Gastrocnemius medialis (tissue), 4 donors: ENCODE data around the gene LSM11. TPM values are rescaled to one million over a fixed set of nuclear protein-coding genes. Genes with fewer than 3 reads are reported as not detected.

ENCODE experiments used
- ATAC-seq, 2 donors: fragments of 150-250 bp; one replicate each; pipeline ENCODE4 v1.9.1; 2016
- DNase-seq, 2 donors: peaks; one replicate each; pipeline ENCODE4 v3.0.0-alpha.2; 2019
- H3K27ac ChIP-seq, 4 donors: fragments of 200-600 bp; sonication (generic); 1 replicate in 1 of 4; 2 replicates in 3 of 4; pipeline ENCODE4 v1.5.1; 2016 to 2018; ENCODE audit warnings: mild to moderate bottlenecking in 2 of 4, moderate library complexity in 1 of 4
- H3K27me3 ChIP-seq, 3 donors: fragments of 200-600 bp; sonication (generic) in 2 of 3; 1 replicate in 1 of 3; 2 replicates in 2 of 3; pipeline versions ENCODE4 v1.5.1 to v1.6.0; 2016 to 2019; ENCODE audit warnings: mild to moderate bottlenecking in 1 of 3, moderate library complexity in 1 of 3
- H3K36me3 ChIP-seq, 2 donors: fragments of 200-600 bp; sonication (generic) in 1 of 2; one replicate each; pipeline ENCODE4 v1.5.1; 2017 to 2018
- H3K4me1 ChIP-seq, 2 donors: fragments of 200-600 bp; sonication (generic) in 1 of 2; one replicate each; pipeline ENCODE4 v1.5.1; 2016 to 2017; ENCODE audit warnings: mild to moderate bottlenecking in 2 of 2
- H3K4me3 ChIP-seq, 4 donors: fragments of 200-600 bp; sonication (generic) in 3 of 4; 1 replicate in 1 of 4; 2 replicates in 3 of 4; pipeline ENCODE4 v1.5.1; 2016 to 2019; ENCODE audit warnings: mild to moderate bottlenecking in 2 of 4
- H3K9me3 ChIP-seq, 3 donors: fragments of 200-600 bp; sonication (generic) in 2 of 3; 1 replicate in 1 of 3; 2 replicates in 2 of 3; pipeline ENCODE4 v1.5.1; 2016 to 2019
- POLR2A ChIP-seq, 2 donors: fragments of 450-650 bp; IDR thresholded peaks; one replicate each; pipeline ENCODE4 v1.6.1; 2017; ENCODE audit warnings: antibody characterized with exemption in 2 of 2, mild to moderate bottlenecking in 2 of 2, moderate library complexity in 2 of 2
- in situ Hi-C, 4 donors: fragments of 200-750 bp; cut with MboI; loops; one replicate each; pipeline versions ENCODE4 v1.15.0 to v1.8.0; 2017; ENCODE audit warnings: low sequenced_read_pairs in 4 of 4
- intact Hi-C: fragments of 100-400 bp; cut with DNase I; formaldehyde crosslinking; loops from one replicate; pipeline ENCODE4 v1.15.1; 2023; ENCODE audit warnings: low total_unique reads
- total RNA-seq, 4 donors: library from RNA; depleted of rRNA; stranded (reverse); fragments of >200 nt; gene quantifications; one replicate each; pipeline versions ENCODE4 v1.1.0 to v1.2.3, GENCODE V29; 2016
- TF ChIP-seq, protein P1 (sequence below), 5 experiments: fragments of 450-650 bp in 3 of 5; fragments of 200-600 bp in 2 of 5; sonication (generic) in 2 of 5; IDR thresholded peaks in 4 of 5; conservative IDR thresholded peaks in 1 of 5; 1 replicate in 4 of 5; 2 replicates in 1 of 5; pipeline ENCODE4 v1.5.1; 2016 to 2019; ENCODE audit warnings: antibody characterized with exemption in 5 of 5, mild to moderate bottlenecking in 3 of 5, moderate library complexity in 3 of 5

The LSM11 gene
- total RNA-seq, 4 donors from 2014 or later, result 0.95 to 1.9 (median 1.2) TPM

DNA sequence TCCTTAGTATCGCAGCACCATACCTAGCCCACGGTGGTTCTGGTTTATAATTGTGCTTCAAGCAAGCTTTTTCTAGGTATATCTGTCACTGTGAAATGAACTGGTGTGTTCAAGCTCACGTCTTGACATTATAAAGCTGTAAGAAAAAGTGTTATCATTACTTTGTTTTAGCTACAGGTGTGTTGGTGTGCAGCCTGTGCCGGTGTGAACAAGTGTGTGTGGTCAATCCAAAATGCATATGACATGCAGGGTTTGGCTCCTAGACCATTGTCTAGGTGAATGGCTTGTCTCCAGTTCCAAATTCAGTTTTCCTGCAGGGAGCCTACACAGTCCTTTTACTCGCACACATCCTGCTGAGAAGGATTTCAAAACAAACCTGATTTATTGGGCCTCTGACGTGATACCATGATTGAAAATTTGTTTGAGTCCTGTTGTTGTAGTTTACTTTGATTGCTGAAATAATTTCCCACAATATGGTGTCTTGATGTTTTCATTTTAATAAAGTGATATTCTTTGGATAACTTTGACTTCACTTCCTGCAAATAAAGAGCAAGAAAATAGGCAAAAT, 3.7 kb downstream of the LSM11 start:
- DNase-seq (no peak), ATAC-seq (no peak)
- Histone ChIP-seq H3K27me3 (no peaks in the 10 kb centered on the region), H3K4me1 (peaks cover 10 to 14% of the 10 kb centered on the region in 2 donors), H3K36me3 (no peaks in the 10 kb centered on the region), H3K9me3 (no peaks in the 10 kb centered on the region), H3K4me3 (no peak overlapping the region), H3K27ac (no peak overlapping the region)
- in situ Hi-C loops (loop anchor here in 2 of 4 donors (25.0 kb wide), 1 partner anchor 610 kb away; the partner anchor contains the start of gene MED7 (in 2 of the 2)), intact Hi-C loops (loop anchor here (10.0 kb wide), 2 partner anchors 312 to 602 kb away; partner anchors contain the start of gene MED7)
- TF ChIP-seq POLR2A (IDR thresholded peaks at IDR 0.05), result no peak
- TF ChIP-seq, protein P1, sequence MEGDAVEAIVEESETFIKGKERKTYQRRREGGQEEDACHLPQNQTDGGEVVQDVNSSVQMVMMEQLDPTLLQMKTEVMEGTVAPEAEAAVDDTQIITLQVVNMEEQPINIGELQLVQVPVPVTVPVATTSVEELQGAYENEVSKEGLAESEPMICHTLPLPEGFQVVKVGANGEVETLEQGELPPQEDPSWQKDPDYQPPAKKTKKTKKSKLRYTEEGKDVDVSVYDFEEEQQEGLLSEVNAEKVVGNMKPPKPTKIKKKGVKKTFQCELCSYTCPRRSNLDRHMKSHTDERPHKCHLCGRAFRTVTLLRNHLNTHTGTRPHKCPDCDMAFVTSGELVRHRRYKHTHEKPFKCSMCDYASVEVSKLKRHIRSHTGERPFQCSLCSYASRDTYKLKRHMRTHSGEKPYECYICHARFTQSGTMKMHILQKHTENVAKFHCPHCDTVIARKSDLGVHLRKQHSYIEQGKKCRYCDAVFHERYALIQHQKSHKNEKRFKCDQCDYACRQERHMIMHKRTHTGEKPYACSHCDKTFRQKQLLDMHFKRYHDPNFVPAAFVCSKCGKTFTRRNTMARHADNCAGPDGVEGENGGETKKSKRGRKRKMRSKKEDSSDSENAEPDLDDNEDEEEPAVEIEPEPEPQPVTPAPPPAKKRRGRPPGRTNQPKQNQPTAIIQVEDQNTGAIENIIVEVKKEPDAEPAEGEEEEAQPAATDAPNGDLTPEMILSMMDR (IDR thresholded peaks at IDR 0.05 in 4 of 5, conservative IDR thresholded peaks at IDR 0.05 in 1 of 5), result no peak

DNA sequence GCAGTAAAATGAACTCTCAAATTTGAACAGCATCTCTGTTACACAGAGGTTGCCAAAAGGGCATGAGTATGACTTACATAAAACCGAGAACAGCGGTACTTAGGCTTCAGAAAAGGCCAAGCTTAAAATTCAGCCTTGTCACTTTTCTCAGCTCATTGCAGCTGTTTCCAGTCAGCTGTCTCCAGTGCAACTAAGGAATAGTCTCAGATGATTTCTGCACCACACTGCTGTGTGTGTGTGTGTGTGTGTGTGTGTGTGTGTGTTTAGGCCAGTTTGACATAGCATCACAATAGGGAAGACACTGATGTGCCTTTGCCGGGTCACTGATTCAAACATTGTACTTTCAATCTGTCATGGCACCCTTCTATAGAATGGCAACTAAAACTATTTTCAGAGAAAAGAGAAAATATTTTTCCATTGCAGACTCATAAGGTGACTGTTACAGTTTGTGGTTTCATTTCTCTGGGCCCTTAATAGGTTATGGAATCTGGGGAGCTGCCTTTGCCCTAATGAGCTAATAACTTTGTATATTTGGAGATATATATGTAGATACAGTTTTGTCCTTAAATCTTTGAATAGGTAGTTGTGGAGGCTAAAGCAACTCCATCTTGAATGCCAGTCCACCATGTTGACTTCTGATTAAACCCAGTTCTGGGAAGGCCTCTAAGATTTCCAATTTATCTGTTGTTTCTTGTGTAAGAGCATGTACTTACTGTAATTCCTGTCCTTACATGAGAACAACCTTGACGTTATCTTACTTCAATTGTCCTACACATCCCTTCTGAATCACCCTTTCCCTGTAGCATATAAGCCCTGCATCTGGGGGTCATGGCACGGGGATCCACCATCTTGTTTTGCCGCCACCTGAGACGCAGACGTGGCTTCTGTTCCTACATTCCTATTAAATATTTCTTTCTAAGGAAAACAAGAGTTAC, 4.5 kb downstream of the LSM11 start:
- Histone ChIP-seq H3K4me1 (peaks cover 10 to 14% of the 10 kb centered on the region in 2 donors), H3K36me3 (no peaks in the 10 kb centered on the region), H3K27ac (no peak overlapping the region), H3K9me3 (no peaks in the 10 kb centered on the region), H3K4me3 (no peak overlapping the region), H3K27me3 (no peaks in the 10 kb centered on the region)
- no peak for ATAC-seq
- DNase-seq, result no peak
- intact Hi-C loops, result loop anchor here (10.0 kb wide), 2 partner anchors 313 to 603 kb away; partner anchors contain the start of gene MED7
- in situ Hi-C loops, result loop anchor here in 2 of 4 donors (25.0 kb wide), 1 partner anchor 611 kb away; the partner anchor contains the start of gene MED7 (in 2 of the 2)
- TF ChIP-seq, protein P1 (IDR thresholded peaks at IDR 0.05 in 4 of 5, conservative IDR thresholded peaks at IDR 0.05 in 1 of 5), result no peak
- TF ChIP-seq POLR2A (IDR thresholded peaks at IDR 0.05), result no peak

DNA sequence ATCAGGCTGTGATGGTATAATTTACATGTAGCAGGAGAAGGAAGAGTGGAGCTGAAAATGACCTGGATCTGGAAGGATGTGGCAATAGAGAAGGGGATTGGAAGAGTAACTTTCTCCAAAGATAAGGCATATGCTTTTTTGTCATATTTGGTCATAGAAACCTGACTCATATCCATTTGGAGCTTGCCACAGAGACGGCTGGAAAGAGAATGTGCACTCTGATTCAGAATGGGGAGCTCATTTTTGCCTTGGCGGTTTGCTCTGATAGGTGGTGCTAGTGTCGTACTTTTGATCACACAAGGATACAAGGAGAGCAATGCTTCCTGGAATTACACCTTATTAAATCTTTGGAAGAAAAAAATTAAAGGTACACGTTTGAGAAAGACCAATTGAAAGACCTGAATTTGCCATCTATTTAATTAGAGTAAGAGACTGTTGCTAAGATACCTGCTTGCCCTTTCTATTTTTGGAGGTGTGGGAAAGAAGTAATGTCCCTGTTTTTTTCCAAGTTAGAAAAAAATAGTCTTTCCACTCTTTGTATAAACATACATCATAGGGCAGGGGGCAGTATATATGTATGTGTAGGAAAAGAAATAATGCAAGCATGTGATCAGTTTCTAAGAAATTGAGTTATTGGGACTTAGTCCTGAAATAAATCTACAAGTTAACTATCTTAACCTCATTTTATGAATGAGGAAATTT, 5.4 kb downstream of the LSM11 start:
- ATAC-seq, result no peak
- no peak overlapping the region for H3K4me3 ChIP-seq
- DNase-seq, result no peak
- H3K9me3 ChIP-seq, result no peaks in the 10 kb centered on the region
- in situ Hi-C loops, result loop anchor here in 2 of 4 donors (25.0 kb wide), 1 partner anchor 612 kb away; the partner anchor contains the start of gene MED7 (in 2 of the 2)
- H3K27ac ChIP-seq, result no peak overlapping the region
- intact Hi-C loops, result loop anchor here (10.0 kb wide), 2 partner anchors 314 to 604 kb away; partner anchors contain the start of gene MED7
- H3K4me1 ChIP-seq, result peaks cover 10 to 14% of the 10 kb centered on the region in 2 donors
- H3K36me3 ChIP-seq, result no peaks in the 10 kb centered on the region
- TF ChIP-seq, protein P1 (IDR thresholded peaks at IDR 0.05 in 4 of 5, conservative IDR thresholded peaks at IDR 0.05 in 1 of 5), result no peak
- no peak for TF ChIP-seq POLR2A (IDR thresholded peaks at IDR 0.05)
- H3K27me3 ChIP-seq, result no peaks in the 10 kb centered on the region

DNA sequence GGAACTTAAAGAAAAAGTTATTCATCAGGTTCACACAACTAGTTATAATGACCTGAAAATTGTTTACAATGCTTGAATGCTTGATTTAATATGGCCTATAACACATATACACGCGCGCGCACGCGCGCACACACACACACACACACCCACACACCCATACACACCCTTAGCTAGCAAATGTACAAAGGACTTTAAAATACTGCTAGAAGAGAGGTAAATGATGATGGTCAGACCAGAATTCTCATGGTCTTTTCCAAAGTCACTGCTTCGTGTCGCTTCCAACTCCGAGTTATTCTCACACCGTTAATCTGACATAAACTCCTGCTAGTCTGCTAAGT, 5.9 kb downstream of the LSM11 start:
- no peak for DNase-seq
- H3K27ac ChIP-seq, result no peak overlapping the region
- H3K9me3 ChIP-seq, result no peaks in the 10 kb centered on the region

More for the DNA sequence above, 5.9 kb downstream of the LSM11 start:
- H3K27me3 ChIP-seq, result no peaks in the 10 kb centered on the region
- in situ Hi-C loops (loop anchor here in 2 of 4 donors (25.0 kb wide), 1 partner anchor 612 kb away; the partner anchor contains the start of gene MED7 (in 2 of the 2)), intact Hi-C loops (loop anchor here (10.0 kb wide), 2 partner anchors 315 to 605 kb away; partner anchors contain the start of gene MED7)
- H3K36me3 ChIP-seq, result no peaks in the 10 kb centered on the region
- no peak overlapping the region for H3K4me3 ChIP-seq
- H3K4me1 ChIP-seq, result peaks cover 9 to 10% of the 10 kb centered on the region in 2 donors
- TF ChIP-seq, protein P1 (IDR thresholded peaks at IDR 0.05 in 4 of 5, conservative IDR thresholded peaks at IDR 0.05 in 1 of 5), result no peak
- no peak for TF ChIP-seq POLR2A (IDR thresholded peaks at IDR 0.05)
- ATAC-seq, result no peak
